ENCODE data around the gene ZNF423.
"Not testable (repeated sequence)": the region's sequence is repeated elsewhere in the genome, so short reads cannot be mapped to it uniquely, and the experiment has no call there.

ZNF423 gene

GRCh38 chr16:49698453-49698815 is 157.5 kb downstream of the ZNF423 start:
- DNase-seq (ENCODE audit: low read depth, low spot score) = no peak

- DNase-seq (ENCODE audit: low read depth, low spot score) = no peak
Observed at GRCh38 chr16:49697631-49698452, 158.1 kb downstream of the ZNF423 start.

- DNase-seq (ENCODE audit: low read depth, low spot score) = no peak
Observed at GRCh38 chr16:49696414-49697101, 159.4 kb downstream of the ZNF423 start.

GRCh38 chr16:49695782-49696413 is 160.0 kb downstream of the ZNF423 start:
- DNase-seq (ENCODE audit: low read depth, low spot score) = no peak

- no peak for DNase-seq (ENCODE audit: low read depth, low spot score)
Observed at GRCh38 chr16:49693445-49693844, 162.5 kb downstream of the ZNF423 start.

GRCh38 chr16:49690778-49691177 is 165.1 kb downstream of the ZNF423 start:
- DNase-seq (ENCODE audit: low read depth, low spot score) = no peak

- DNase-seq (ENCODE audit: low read depth, low spot score) = no peak
Observed at GRCh38 chr16:49688036-49688697, 167.7 kb downstream of the ZNF423 start.

GRCh38 chr16:49687476-49688002 is 168.4 kb downstream of the ZNF423 start:
- no peak for DNase-seq (ENCODE audit: low read depth, low spot score)

GRCh38 chr16:49684696-49685095 is 171.2 kb downstream of the ZNF423 start:
- DNase-seq (ENCODE audit: low read depth, low spot score) = no peak

GRCh38 chr16:49682577-49683165 is 173.2 kb downstream of the ZNF423 start:
- DNase-seq (ENCODE audit: low read depth, low spot score) = no peak

GRCh38 chr16:49681217-49681883 is 174.6 kb downstream of the ZNF423 start:
- no peak for DNase-seq (ENCODE audit: low read depth, low spot score)

GRCh38 chr16:49679095-49679494 is 176.8 kb downstream of the ZNF423 start:
- DNase-seq (ENCODE audit: low read depth, low spot score) = no peak

GRCh38 chr16:49677661-49678060 is 178.3 kb downstream of the ZNF423 start:
- not testable (repeated sequence) for DNase-seq (ENCODE audit: low read depth, low spot score)

GRCh38 chr16:49675413-49675812 is 180.5 kb downstream of the ZNF423 start:
- DNase-seq (ENCODE audit: low read depth, low spot score) = no peak

- no peak for DNase-seq (ENCODE audit: low read depth, low spot score)
Observed at GRCh38 chr16:49674990-49675389, 180.9 kb downstream of the ZNF423 start.

GRCh38 chr16:49674351-49674851 is 181.5 kb downstream of the ZNF423 start:
- no peak for DNase-seq (ENCODE audit: low read depth, low spot score)

GRCh38 chr16:49673442-49673841 is 182.5 kb downstream of the ZNF423 start:
- DNase-seq (ENCODE audit: low read depth, low spot score) = no peak

GRCh38 chr16:49672753-49673152 is 183.2 kb downstream of the ZNF423 start:
- no peak for DNase-seq (ENCODE audit: low read depth, low spot score)

- no peak for DNase-seq (ENCODE audit: low read depth, low spot score)
Observed at GRCh38 chr16:49671333-49671732, 184.6 kb downstream of the ZNF423 start.

- no peak for DNase-seq (ENCODE audit: low read depth, low spot score)
Observed at GRCh38 chr16:49670627-49671026, 185.3 kb downstream of the ZNF423 start.
